GM19351 (cell line): ENCODE measurements around the gene LITAFD.
"Not testable (repeated sequence)": the region's sequence is repeated elsewhere in the genome, so short reads cannot be mapped to it uniquely, and the experiment has no call there.

Experiments used
- ATAC-seq: cut with Tn5 transposase; IDR thresholded peaks from one replicate; pipeline ENCODE4 v1.9.1; 2021; ENCODE audit warnings: mild to moderate bottlenecking, moderate library complexity; ENCODE audit not compliant: unreplicated experiment

The LITAFD gene

DNA sequence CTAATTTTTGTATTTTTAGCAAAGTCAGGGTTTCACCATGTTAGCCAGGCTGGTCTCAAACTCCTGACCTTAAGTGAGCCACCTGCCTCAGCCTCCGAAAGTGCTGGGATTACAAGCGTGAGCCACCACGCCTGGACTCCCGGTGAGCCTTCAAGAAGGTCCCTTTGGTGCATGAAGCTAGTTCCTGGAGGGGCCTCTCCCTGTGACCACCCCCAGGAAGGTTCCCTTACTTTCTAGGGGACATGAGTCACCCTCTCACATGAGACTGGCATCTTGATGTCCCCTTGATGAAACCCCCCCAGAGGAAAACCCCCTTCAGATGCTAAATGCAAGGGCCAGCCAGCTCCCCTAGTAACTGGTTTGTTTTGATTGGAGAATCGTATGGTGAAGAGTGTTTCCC is 26.2 kb upstream of the LITAFD start:
- no peak for ATAC-seq

DNA sequence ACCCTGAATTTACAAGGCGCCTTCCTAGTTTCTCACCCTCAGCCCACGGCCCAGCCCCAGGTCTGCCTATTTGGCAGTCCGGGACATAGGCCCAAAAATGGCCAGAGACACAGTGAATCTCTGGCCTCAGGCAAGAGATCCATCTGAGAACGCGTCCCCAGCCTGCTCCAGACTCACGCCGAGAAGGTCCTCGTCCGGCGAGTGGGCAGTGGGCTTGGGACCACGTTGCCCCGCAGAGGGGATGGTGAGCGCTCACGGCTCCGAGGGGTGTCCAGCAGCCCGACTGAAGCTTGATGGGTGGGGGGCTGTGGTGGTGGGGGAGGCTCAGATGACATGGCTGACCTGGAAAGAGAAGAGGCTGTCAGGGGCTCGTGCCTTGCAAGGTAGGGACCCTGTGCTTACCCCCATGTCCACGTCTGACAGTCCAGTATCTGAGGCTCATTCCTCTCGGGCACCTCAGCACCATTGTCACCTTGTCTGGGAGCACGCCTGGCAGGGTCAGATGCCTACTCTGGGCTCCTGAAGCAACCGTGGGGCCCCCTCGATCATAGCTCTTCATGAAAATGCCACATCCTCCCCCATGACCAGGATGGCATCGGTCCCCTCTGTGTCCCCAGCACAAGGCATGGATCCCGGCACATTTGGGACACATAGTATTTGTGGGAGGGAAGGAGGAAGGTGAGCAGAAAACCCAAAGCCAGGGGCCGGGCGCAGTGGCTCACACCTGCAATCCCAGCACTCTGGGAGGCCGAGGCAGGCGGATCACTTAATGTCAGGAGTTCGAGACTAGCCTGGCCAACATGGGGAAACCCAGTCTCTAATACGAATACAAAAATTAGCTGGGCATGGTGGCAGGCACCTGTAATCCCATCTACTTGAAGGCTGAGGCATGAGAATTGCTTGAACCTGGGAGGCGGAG is 22.9 kb upstream of the LITAFD start:
- ATAC-seq: no peak

DNA sequence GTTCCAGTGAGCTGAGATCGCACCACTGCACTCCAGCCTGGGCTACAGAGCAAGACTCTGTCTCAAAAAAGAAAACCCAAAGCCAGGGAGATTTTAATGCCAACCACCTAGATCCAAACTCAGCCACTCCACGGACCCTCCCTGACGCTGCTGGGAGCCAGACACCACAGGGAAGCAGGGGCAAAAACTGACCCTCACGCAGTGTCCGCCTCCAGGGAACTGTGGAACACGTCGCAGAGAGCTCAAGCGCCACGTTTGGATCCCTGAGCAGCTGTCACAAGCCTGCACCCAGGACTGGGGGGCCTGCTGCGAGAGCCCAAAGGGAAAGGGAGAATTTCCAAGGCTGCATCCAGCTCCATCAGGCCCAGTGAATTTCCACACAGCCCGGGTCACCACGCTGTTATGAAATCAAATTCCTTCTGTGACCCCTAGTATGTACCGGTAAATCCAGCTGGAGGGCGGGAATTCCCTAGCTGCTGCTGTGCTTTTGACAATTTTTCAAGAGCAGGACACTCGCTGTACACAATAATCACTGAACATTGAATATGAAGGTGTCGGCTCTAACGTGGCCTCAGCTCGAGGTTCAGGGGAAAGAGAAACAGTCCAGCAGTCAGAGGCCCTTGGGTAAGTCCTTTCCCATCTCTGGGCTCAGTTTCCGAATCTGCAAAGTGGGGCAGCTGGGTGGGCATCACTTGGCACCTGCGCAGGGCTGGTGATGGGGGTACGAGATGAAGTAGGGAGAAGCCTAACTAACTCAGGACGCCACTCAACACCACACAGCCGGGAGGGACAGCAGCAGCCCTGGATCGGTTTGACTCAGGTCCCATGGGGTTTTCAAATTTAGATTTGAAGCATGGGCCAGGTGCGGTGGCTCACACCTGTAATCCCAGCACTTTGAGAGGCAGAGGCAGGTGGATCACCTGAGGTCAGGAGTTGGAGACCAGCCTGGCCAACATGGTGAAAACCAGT is 22.0 kb upstream of the LITAFD start:
- no peak for ATAC-seq

DNA sequence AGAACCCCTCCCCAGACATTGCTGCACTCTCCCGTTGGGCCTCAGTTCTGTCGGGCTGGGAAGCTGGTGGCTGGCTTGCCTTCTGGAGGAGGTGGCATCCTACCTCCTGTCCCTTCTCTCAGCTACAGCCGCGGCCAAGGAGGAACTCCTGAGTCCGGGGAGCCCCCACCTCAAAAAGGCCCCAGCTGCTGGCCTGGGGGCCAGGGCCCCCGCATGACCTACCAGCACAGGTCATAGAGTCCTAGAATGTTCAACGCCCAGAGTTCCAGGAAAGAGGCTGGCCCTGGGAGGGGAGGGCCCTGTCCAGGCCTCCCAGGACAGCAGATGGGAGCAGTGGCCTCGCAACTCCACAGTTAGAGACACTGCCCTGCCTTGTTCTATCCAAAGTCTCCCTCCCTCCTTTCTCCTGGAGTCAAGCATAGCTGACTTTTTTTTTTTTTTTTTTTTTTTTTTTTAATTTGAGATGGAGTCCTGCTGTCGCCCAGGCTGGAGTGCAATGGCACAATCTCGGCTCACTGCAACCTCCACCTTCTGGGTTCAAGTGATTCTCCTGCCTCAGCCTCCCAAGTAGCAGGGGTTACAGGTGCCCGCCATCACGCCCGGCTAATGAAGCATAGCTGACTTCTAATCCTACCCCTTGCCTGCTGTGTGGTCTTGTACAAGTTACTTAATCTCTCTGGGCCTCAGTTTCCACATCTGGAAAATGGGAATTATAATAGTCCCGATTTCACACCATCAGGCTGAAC is 20.4 kb upstream of the LITAFD start:
- no peak for ATAC-seq

DNA sequence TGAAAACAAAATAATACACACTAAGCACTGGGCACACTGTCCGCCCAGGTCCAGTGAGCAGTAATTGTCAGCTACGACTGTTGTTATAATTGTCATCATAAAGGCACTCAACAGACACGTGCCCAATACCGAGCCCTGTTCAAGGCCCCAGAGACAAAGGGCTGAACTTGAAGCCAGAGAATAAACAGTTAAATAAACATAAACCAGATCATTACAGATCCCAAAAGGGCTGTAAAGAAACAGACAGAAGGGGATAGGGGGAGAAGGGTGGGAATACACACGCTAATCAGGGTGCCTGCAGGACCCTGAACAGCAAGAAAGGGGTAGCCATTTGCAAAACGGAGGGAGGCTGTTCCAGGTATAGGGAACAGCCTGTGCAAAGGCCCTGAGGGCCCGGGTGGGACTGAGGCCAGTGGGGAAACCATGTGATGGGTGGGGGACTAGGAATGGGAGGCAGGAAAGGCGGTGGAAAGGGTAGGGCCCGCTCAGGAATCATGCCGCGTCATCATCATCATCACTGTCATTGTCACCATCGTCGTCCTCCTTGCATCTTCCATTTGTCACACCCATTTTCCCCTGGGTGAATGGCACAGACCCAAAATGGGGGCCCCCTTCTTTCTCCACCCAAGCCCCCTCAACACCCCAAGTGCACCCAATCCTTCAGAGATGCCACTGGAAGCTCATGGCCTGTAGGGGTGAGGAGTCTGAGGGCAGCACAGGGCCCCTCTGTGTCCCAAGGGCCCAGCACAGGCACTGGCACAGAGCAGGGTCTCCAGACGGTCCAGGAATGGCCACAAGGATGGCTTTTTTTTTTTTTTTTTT is 19.6 kb upstream of the LITAFD start:
- no peak for ATAC-seq

DNA sequence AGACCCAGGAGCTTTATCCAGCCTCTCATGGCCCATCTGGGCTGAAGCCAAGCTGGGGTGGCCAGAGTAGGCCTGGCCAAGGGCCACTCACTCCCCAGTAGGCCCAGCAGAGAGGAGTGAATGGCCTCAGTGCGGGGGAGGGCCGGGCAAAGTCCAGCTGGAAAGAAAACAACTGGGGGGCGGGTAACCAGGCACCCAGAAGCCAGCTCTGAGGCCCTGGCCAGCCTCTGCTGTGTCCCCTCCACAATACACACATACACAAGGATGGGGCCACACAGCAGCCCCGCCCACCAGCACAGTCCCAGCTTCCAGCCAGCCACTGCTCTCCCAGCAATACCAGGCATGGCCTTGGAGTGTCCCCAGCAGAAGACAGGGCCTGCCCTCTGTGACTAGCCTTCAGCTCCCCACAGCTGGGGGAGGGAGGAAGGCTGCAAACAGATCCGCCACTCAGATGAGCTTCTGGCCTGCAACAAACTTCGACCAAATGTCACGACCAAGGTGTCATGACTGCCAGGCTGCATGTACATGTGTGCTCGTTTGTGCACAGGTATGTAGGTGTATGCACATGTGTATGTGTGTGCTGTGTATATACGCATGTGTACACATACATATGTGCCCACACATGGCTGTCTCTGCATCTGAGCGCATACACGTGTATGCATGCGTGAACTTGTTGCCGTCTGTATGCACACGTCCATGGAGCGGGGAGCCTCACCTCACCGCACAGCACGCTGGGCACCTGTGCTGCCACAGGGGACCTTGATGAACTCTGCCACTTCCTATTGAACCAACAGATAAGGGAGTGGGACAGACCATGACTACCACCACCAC is 18.3 kb upstream of the LITAFD start:
- no peak for ATAC-seq

DNA sequence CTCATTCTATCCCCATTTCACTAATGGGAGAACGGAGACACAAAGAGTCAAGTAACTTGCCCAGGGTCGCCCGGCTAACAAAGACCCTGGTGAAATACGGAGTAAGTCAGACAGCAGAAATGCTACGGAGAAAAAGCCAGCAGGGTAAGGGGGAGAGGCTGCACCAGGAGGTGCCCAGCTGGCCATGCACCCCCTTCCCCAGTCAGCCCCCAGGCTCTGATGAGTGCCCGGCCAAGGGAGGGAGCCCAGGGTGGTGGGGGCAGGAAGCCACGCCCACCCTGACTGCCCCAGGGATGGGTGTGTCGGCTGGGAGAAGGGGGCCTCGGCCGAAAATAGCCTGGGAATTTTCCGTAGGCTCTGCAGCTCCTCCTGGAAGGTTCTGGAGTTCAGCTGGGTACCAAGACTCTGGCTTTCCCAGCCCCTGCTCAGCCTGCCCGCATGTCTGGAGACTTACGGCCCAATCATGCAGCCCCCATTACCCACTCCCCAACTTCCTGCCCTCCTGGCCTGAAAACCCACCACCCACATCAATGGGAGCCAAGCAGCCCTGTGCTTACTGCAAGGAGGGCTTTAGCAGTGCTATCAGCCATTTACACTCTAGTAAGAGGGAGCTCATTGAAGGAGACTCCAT is 17.6 kb upstream of the LITAFD start:
- ATAC-seq: no peak

DNA sequence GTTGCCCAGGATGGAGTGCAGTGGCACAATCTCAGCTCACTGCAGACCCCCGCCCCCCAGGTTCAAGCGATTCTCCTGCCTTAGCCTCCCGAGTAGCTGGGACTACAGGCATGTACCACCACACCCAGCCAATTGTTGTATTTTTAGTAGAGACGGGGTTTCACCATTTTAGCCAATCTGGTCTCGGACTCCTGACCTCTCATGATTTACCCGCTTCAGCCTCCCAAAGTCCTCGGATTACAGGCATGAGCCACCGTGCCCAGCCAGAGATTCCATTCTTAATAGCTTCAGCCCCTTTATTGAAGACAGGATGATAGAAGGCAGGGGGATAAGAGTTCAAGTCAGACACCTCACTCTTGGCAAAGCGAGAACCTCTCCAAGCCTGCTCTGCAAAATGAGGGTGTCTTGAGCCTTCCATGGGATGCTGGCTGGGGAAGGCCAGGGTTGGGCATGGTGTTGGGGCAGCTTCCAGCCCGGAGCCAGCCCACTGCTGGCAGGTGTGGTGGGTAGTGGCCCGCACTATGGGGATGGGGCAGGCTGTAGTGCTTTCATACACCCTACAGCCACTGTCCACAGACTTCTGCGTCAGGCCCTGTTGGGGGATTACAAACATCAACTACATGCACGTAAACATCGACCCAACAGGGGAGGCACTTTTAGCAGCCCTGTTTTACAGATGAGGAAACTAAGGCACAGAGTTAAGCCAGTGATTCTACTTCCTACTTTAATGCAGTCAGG is 16.8 kb upstream of the LITAFD start:
- no peak for ATAC-seq

DNA sequence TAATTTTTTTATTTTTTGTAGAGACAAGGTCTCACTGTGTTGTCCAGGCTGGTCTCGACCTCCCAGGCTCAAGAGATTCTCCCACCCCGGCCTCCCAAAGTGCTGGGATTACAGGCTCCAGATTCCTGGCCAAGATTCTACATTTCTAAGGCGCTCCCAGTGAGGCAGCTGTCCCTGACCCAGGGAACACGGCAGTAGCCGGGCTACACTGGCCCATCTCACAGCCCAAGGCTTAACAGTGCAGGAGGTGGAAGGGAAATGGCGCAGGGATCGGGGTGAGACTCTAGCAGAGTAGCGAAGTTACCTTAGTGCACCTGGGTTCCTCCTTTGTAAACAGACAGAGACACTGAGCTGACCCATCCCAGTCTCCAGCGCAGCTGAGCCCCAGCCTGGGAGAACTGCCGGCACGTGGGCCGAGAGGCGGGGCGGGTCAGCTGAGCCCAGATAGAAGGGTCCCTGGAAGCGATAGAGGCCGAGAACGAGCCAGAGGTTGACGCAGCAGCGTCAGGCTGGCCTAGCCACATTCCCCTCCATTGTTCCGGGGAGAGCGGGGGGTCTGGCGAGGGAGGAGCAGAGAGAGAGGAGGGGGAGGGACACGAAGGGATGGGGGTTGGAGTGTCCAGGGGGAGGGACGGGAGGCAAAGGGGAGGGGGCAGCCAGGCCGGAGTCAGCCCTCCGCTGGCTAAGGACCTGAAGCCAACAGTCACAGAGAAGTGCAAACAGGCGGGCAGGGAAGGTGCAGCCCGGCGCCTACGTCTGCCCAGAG is 15.8 kb upstream of the LITAFD start:
- no peak for ATAC-seq

DNA sequence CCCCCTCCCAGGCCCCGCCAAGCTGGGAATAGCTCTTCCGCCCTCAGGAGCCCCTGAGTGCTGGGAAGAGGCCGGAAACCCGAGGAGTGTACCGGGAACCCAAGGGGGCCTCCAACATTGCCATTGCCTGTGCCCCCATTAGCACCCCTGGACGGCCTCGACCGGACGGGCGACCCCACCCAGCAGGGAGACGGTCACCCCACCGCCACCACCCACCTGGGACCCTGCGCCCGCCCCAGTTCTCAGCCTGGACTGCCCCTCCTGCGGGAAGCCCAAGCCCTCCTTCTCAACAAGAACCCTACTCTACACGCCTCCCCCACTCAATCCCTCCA is 15.3 kb upstream of the LITAFD start:
- no peak for ATAC-seq

DNA sequence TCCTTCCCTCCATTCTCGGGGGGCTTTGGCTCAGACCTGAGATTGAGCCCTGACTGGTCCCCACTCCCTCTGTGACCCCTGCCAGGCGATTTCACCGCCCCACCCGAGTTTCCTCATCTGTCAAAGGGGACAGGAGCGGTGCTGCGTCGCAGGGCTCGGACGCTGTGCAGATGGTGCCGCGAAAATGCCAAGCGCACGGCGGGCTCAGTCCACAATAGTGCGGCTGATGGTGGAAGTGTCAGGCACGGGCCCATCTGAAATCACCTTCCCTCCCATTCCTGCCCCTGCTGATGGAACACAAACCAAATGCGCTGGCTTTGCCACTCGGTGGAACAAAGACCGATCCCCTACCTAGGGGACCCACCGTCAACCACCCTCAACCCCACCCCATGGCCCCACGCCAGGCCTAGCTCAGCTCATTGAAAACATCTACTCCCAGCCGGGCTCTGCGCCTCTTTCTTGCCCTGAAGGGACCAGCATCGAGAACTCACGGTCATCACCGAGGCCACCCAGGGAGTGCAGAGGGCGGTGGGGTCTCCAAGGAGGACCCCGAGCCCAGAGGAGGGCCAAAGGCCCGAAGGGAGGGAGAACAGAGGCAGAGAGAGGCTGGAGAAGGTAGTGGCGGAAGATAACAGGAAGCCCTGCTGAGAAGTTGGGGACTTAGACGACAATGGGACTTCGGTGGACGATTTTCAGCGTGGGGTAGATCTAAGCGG is 14.8 kb upstream of the LITAFD start:
- ATAC-seq: no peak

DNA sequence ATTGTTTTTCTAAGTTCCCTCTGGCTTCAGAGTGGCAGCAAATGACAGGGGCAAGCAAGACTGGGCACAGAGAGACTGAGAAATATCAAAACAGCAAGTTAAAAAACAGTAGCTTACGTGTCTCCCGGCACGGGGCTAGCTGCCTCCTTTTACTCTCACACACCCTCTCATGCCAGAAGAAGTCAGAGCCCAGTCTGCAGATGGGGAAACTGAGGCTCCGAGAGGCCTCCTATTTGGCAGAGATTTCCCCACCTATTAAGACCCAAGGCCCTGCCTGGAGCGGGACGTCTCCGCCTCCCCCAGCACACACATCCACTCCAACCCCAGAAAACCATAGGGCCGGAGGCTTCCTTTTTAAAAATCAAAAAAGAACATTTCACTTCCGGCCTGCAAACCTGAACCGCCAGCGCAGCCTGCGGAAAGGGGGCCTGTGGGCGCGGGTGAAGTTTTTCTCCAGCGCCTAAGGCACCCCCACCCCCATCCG is 14.2 kb upstream of the LITAFD start:
- ATAC-seq: no peak

DNA sequence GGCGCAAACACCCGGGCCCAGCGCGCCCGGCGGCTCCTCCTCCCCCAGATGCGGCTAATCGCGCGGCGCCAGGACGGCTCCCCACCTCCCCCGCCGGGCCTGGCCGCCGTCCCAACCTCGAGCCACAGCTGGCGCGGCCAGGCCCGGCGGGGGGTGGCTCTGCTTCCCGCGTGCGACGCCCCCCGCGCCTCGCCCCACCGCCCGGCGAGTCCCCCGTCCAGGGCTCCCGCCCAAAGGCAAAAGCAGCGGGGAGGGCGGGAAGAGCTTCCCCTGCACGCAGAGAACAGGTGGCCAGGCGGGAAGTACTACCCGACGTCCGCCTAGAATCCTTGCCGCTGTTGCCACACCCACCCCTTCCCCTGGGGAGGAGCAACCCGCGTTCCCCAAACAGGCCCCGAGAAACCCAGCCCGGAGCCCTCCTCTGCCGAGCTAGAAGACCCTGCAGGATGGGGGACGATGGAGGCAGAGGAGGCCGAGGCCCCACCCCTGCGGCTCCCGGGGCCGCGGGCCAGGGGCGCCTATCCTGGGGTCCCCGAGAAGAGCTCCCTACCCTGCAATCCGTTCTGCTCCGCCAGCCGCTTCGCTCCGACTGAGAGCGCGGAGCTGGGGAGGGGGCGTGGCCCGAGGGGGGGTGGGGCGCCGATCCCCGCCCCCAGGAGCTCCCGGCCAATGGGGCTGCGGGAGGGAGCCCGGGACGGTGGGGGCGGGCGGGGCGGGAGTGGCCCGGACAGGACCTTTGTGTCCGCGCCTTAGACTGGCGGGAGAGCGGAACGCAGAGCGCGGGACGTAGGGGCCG is 13.5 kb upstream of the LITAFD start, which contains the start of gene CARHSP1:
Gene CARHSP1, minus strand, starts transcription at position 591 of the 796 bp plus-strand sequence. CDS start 9,678 bp downstream, outside the sequence.
- ATAC-seq: peak; percentile 66

DNA sequence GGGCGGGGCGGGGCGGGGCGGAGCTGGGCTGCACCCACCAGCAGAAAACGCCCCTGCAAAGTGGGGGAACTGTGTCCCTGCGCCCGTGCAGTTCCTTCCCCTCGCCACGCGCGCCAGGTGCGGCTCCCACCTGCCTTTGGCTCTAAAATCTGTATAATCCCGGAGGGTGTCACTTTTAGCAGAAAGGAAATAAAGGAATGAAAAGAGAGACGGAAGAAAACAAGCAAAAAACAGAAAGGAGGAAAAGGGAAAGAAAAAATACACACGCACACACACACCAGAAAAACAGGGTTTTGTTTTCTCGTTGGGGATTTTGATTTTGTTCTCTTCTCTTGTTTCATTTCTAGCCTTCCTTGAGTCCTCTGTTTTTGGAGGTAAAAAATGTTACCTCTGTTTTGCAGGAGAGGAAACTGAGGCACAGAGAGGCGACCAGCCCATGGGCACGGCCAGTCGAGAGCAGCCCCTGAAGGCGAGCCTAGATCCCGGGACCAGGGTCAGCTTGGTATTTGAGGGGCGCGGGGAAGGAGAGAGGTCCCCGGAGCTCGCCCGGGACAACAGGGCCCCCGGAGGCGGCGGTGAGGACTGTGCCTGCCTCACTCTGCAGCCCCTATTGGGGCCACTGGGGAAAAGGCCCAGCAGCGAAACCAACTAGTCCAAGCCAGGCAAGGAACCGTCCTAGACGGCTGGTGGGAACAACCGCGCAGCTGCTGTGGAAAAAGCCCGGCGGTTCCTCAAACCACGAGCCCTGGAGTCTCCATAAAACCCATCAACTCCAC is 12.8 kb upstream of the LITAFD start:
- no peak for ATAC-seq

DNA sequence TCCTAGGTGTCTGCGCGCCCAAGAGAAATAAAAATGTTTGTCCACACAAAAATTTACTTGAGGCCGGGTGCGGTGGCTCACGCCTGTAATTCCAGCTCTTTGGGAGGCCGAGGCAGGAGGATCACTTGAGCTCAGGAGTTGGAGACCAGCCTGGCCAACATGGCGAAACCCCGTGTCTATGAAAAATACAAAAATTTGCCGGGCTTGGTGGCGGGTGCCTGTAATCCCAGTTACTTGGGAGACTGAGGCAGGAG is 12.2 kb upstream of the LITAFD start:
- ATAC-seq: not testable (repeated sequence)
